K562 (cell line): ENCODE results near the gene DGCR8. TPM values are rescaled to one million over a fixed set of nuclear protein-coding genes. Genes with fewer than 3 reads are reported as not detected.

ENCODE experiments used
- ARID3A ChIP-seq: IDR thresholded peaks from 2 replicates; pipeline ENCODE4 v1.6.1; 2012; ENCODE audit warnings: low read depth, low read length, improper control_type of control experiment, borderline replicate concordance
- CEBPG ChIP-seq, 3 experiments: fragments of 200-800 bp in 1 of 3; sonication (Bioruptor generic) in 1 of 3; sonication (generic) in 1 of 3; formaldehyde crosslinking in 1 of 3; IDR thresholded peaks in 2 of 3; conservative IDR thresholded peaks in 1 of 3; 2 replicates each; pipeline versions ENCODE4 v1.6.1 to v1.8.0; 2016 to 2022; ENCODE audit warnings: missing compliant biosample characterization in 2 of 3, missing genetic modification characterization in 2 of 3, mild to moderate bottlenecking in 1 of 3, missing genetic modification reagents in 1 of 3
- CHD1 ChIP-seq: fragments of 200-600 bp; sonication (generic); IDR thresholded peaks from one replicate; pipeline ENCODE4 v1.6.1; 2012; ENCODE audit warnings: mild to moderate bottlenecking, moderate library complexity, low read length, inconsistent platforms
- CTCF ChIP-seq, 3 experiments: IDR thresholded peaks in 2 of 3; conservative IDR thresholded peaks in 1 of 3; 2 replicates each; pipeline ENCODE4 v1.5.1; 2011 to 2012; ENCODE audit warnings: low read length in 3 of 3, mild to moderate bottlenecking in 3 of 3, control low read depth in 2 of 3, improper control_type of control experiment in 1 of 3, inconsistent platforms in 1 of 3, low read depth in 1 of 3, mixed read lengths in 1 of 3, moderate library complexity in 1 of 3; ENCODE audit not compliant: insufficient read depth in 2 of 3
- CXXC5 ChIP-seq: fragments of 250-450 bp; sonication (Bioruptor Pico); IDR thresholded peaks from 2 replicates; pipeline ENCODE4 v1.8.0; 2022; ENCODE audit warnings: inconsistent platforms, mild to moderate bottlenecking, moderate library complexity
- PRPF4 ChIP-seq: fragments of 200-400 bp; formaldehyde crosslinking; IDR thresholded peaks from one replicate; pipeline ENCODE4 v1.6.1; 2017; ENCODE audit warnings: low read length, low read depth, mild to moderate bottlenecking; ENCODE audit not compliant: insufficient read depth, poor library complexity, severe bottlenecking
- SMARCE1 ChIP-seq: fragments of 450-650 bp; IDR thresholded peaks from 2 replicates; pipeline ENCODE4 v1.7.1; 2016; ENCODE audit warnings: mild to moderate bottlenecking
- ZNF24 ChIP-seq: fragments of 450-650 bp; IDR thresholded peaks from 2 replicates; pipeline ENCODE4 v1.6.1; 2016
- ZNF586 ChIP-seq: fragments of 450-650 bp; formaldehyde crosslinking; conservative IDR thresholded peaks from 2 replicates; pipeline ENCODE4 v1.4.0; 2020; ENCODE audit warnings: mild to moderate bottlenecking, moderate library complexity
- ZNF76 ChIP-seq: fragments of 250-450 bp; sonication (Bioruptor Pico); IDR thresholded peaks from 2 replicates; pipeline ENCODE4 v1.4.0; 2020; ENCODE audit warnings: mild to moderate bottlenecking, moderate library complexity, borderline replicate concordance
- polyA plus RNA-seq, 8 experiments: library from polyadenylated mRNA; depleted of rRNA in 4 of 8; stranded (reverse) in 5 of 8; unstranded in 3 of 8; fragments of >200 nt; fragmentation: Nextera tagmentation in 2 of 8; fragmentation: Illumina TruSeq in 1 of 8; extraction: Ambion mirVana in 2 of 8; extraction: Trizol in 1 of 8; gene quantifications; 2 replicates each; pipeline versions ENCODE4 v1.2.1 to v1.2.3, GENCODE V29; 2011 to 2014; ENCODE audit warnings: inconsistent platforms in 1 of 8, missing spikeins in 1 of 8
- total RNA-seq, 7 experiments: library from RNA; depleted of rRNA in 6 of 7; stranded (reverse); fragments of >200 nt in 6 of 7; fragmentation: Illumina TruSeq in 2 of 7; extraction: Trizol in 2 of 7; gene quantifications; 2 replicates each; pipeline versions ENCODE4 v1.2.1 to v1.2.3, GENCODE V29; 2011 to 2021; ENCODE audit warnings: low replicate concordance in 1 of 7
- TF ChIP-seq, protein P1 (sequence below): fragments of 250-450 bp; sonication (Bioruptor Pico); IDR thresholded peaks from 2 replicates; pipeline ENCODE4 v1.4.0; 2020; ENCODE audit warnings: mild to moderate bottlenecking, moderate library complexity, borderline replicate concordance
- TF ChIP-seq, protein P2 (sequence below), 2 experiments: fragments of 450-650 bp in 1 of 2; IDR thresholded peaks; 2 replicates each; pipeline ENCODE4 v1.6.1; 2011 to 2017; ENCODE audit warnings: low read depth in 2 of 2, antibody characterized with exemption in 1 of 2, borderline replicate concordance in 1 of 2, low read length in 1 of 2, mild to moderate bottlenecking in 1 of 2, mixed read lengths in 1 of 2; ENCODE audit not compliant: control insufficient read depth in 1 of 2
- TF ChIP-seq, protein P3 (sequence below): fragments of 450-650 bp; formaldehyde crosslinking; IDR thresholded peaks from 2 replicates; pipeline ENCODE4 v1.4.0; 2020; ENCODE audit warnings: mild to moderate bottlenecking, moderate library complexity

Gene DGCR8
- total and polyA plus RNA-seq, 9 of the 15 experiments (the other 6 are each of a cell fraction or from before 2014, with no cell fraction given), result 5.9 to 144 (median 80.1) TPM

DNA sequence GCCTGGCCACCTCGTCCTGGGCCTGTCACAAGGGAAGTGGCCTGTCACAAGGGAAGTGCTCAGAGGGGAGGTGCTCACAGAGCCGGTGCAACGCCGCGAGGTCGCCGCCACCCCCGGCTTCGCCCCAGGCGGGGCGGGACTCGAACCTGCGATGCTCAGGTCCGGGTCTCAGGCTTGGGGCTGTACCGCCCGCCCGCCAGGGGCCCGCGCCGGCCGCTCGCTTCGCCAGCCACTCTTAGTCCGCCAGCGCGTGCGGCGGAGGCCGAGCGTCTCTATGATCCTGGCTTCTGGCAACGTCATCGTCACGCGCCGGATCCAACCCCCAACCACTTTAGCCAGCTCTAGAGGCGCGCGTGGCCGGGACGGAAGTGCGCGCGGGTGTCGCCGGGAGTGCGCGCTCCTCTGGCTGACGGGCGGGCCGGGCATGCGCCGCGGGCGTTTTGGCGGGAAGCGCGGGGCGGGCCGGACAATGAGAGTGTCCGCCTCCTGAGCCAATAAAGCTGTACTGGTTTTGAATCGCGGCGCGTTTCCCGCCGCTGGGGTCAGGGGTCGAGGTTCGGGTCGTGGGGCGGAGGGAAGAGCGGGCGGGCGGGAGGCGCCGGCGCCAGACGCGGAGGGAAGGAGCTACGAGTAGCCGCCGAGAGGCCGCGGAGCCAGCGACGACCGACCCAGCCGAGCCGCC, 37.1 kb downstream of the DGCR8 start, which contains the start of gene TRMT2A (continued):
- TF ChIP-seq PRPF4 (no peak), ZNF586 (no peak), ZNF76 (CRISPR knock-in tag) (peak; percentile 90), CHD1 (peak; percentile 96), SMARCE1 (no peak), CEBPG (CRISPR knock-in tag; IDR thresholded peaks at IDR 0.05) (no peak), CEBPG (tag; conservative IDR thresholded peaks at IDR 0.05 in 1 of 2, IDR thresholded peaks at IDR 0.05 in 1 of 2) (no peak), ZNF24 (no peak), CTCF (IDR thresholded peaks at IDR 0.05 in 2 of 3, conservative IDR thresholded peaks at IDR 0.05 in 1 of 3; ENCODE audit: insufficient read depth in 2 of 3, low read depth in 1 of 3, low read length in 3 of 3) (peak; percentile 56 to 62 (median 57); a peak in 4 of 6 replicates), CXXC5 (peak; percentile 100), ARID3A (peak; percentile 91)
- TF ChIP-seq, protein P1, sequence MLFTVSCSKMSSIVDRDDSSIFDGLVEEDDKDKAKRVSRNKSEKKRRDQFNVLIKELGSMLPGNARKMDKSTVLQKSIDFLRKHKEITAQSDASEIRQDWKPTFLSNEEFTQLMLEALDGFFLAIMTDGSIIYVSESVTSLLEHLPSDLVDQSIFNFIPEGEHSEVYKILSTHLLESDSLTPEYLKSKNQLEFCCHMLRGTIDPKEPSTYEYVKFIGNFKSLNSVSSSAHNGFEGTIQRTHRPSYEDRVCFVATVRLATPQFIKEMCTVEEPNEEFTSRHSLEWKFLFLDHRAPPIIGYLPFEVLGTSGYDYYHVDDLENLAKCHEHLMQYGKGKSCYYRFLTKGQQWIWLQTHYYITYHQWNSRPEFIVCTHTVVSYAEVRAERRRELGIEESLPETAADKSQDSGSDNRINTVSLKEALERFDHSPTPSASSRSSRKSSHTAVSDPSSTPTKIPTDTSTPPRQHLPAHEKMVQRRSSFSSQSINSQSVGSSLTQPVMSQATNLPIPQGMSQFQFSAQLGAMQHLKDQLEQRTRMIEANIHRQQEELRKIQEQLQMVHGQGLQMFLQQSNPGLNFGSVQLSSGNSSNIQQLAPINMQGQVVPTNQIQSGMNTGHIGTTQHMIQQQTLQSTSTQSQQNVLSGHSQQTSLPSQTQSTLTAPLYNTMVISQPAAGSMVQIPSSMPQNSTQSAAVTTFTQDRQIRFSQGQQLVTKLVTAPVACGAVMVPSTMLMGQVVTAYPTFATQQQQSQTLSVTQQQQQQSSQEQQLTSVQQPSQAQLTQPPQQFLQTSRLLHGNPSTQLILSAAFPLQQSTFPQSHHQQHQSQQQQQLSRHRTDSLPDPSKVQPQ (CRISPR knock-in tag), result no peak
- TF ChIP-seq, protein P2, sequence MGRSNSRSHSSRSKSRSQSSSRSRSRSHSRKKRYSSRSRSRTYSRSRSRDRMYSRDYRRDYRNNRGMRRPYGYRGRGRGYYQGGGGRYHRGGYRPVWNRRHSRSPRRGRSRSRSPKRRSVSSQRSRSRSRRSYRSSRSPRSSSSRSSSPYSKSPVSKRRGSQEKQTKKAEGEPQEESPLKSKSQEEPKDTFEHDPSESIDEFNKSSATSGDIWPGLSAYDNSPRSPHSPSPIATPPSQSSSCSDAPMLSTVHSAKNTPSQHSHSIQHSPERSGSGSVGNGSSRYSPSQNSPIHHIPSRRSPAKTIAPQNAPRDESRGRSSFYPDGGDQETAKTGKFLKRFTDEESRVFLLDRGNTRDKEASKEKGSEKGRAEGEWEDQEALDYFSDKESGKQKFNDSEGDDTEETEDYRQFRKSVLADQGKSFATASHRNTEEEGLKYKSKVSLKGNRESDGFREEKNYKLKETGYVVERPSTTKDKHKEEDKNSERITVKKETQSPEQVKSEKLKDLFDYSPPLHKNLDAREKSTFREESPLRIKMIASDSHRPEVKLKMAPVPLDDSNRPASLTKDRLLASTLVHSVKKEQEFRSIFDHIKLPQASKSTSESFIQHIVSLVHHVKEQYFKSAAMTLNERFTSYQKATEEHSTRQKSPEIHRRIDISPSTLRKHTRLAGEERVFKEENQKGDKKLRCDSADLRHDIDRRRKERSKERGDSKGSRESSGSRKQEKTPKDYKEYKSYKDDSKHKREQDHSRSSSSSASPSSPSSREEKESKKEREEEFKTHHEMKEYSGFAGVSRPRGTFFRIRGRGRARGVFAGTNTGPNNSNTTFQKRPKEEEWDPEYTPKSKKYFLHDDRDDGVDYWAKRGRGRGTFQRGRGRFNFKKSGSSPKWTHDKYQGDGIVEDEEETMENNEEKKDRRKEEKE (IDR thresholded peaks at IDR 0.05; ENCODE audit: borderline replicate concordance in 1 of 2, control insufficient read depth in 1 of 2, low read depth in 2 of 2, low read length in 1 of 2), result no peak
- TF ChIP-seq, protein P3, sequence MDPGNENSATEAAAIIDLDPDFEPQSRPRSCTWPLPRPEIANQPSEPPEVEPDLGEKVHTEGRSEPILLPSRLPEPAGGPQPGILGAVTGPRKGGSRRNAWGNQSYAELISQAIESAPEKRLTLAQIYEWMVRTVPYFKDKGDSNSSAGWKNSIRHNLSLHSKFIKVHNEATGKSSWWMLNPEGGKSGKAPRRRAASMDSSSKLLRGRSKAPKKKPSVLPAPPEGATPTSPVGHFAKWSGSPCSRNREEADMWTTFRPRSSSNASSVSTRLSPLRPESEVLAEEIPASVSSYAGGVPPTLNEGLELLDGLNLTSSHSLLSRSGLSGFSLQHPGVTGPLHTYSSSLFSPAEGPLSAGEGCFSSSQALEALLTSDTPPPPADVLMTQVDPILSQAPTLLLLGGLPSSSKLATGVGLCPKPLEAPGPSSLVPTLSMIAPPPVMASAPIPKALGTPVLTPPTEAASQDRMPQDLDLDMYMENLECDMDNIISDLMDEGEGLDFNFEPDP (CRISPR knock-in tag), result no peak
